HTERT RPE-1 (cell line): ENCODE measurements around the gene PNKP.

ENCODE experiments used
- in situ Hi-C: fragments of 300-500 bp; cut with MboI; formaldehyde crosslinking; loops from 4 replicates; pipeline ENCODE4 v1.14.3; 2020; ENCODE audit warnings: low sequenced_read_pairs

Gene PNKP

DNA sequence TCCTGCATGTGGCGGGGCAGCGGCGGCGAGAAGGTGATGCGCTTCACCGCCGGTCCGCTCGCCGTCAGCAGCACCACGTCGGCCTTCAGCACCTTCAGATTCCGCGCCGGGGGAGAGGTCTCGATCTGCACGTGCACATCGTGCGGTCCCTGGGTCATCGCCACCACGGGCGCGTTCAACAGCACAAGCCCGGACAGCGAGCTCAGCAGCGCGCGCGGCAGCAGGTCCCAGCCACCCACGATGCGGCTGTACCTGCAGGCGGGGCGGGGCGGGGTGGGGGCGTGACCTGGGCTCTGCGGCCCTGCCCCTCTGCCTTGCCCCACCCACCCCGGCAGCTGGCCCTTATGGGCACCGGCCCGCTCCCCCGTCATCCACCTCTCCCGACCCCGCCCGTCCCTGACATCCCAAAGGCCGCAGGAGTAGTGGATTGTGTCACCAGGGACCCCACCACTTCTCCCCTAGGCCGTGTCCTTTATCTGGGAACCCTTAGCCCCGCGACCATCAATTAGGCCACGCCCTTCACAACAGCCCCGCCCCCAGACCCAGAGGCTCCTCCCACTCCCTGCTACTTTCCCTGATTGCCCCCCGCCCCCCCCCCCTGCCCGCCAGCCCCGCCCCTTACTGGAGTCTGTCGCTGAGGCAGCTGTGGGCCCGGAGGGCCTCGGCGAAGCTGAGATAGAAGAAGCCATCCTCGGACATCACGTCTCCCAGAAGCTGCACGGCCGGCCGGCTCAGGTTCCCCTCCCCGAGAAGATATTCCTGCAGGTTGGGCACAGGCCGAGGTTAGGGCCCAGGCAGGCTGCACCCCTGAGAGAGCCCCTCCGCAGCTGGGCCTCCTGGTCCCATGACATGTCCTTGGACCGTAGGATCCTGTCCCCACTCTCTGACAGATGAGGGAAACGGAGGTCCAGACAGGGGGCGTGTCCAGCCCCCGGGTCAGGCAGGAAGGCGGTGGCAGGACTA, 23.3 kb upstream of the PNKP start:
- in situ Hi-C loops: no loop called here

DNA sequence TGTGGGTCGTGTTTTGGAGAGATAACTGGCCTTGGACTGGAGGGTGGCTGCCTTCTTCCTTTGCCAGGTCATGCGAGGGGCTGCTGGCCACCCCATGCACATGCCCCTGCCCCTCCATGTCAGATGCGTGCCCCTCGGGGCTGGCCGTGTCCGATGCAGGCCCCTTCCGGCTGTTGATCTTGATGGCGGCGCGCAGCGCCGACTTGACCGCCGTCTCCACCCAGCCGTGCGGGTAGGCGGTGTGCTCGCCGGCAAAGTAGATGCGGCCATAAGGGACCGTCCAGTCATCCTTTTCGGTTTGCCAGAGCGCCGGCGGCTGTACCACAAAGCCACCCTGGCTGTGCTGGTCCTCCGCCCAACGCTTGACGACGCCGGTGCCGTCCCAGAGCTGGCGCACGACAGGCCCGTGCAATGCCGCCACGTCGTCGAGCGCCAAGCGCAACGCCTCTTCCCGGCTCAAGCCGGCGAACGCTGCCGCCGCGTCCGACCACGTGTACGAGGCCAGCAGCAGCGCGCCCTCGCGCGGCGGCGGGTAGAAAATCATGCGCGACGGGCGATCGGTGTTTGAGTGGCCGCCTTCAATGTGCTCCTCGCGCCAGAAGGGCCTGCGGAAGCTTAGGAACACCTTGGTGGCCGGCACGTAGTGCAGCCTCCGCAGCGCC, 22.4 kb upstream of the PNKP start:
- in situ Hi-C loops: no loop called here

- in situ Hi-C loops: no loop called here
Observed at GRCh38 chr19:49889038-49889686, 21.8 kb upstream of the PNKP start.

DNA sequence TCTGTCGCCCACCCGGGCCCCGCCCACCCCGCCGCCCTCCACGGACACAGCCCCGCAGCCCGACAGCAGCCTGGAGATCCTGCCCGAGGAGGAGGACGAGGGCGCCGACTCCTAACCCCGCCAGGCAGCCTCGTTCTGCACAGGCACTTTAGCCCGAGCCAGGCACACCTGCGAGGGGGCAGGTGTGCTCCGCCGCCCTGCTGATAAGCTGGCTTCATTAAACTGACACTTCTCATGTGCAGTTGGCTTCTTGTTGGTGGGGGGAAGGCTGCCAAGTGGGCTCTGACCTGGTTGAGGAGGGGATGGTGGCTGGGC, 21.1 kb upstream of the PNKP start:
- in situ Hi-C loops: no loop called here

DNA sequence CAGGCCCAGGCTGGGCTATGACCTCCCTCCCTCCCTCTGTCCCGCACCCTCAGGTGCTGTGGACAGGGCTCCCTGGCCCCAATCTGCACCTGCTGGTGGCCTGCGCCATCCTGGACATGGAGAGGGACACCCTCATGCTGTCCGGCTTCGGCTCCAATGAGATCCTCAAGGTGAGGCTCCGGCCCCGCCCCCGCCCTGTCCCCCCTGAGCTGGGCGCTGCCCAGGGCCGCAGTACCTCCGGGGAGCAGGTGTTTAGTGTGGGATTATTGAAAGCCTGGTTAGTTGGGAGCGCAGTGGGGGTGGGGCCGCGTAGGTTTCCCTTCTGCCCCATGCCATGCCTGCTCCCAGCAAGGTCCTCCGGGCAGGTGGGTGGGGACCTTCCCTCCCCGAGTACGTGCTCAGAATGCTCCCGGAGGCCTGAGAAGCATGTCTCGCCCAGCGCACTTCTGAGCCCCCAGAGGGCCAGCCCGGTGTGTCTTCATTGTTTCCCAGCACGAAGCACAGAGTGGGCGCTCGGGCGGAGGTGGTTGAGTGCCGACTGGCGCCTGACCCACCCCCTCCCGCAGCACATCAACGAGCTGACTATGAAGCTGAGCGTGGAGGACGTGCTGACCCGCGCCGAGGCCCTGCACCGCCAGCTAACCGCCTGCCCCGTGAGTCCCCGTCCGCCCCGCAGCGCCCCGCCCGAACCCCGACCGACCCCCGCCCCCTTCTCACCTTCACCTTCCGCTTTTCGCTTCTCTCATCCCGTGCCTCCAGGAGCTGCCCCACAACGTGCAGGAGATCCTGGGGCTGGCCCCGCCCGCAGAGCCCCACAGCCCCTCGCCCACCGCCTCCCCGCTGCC, 20.5 kb upstream of the PNKP start:
- in situ Hi-C loops: no loop called here

DNA sequence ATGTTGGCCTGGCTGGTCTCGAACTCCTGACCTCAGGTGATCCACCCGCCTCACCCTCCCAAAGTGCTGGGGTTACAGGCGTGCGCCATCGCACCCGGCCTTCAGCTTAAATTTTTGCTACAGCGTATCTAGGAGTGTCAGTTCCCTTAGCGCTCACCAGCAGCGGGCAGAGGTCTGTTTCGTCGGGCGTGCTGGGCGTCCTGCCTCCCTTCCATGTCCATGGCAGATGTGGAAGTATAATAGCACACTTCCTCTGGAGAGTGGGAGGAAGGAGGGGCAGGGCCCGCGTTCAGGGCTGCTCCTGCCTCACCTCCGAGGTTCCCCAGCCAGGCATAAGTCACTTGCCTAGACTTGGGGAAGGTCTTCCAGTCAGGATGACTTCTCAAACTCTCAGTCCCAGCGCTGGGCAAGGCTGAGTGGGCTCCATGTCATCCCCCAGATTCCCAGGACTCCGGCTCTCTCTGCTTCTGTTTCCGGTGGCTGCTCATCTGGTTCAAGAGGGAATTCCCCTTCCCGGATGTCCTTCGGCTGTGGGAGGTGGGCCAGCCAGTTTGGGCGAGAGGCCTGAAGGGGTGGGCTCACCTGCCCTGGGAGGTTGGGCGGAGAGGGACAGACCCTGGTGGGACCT, 19.8 kb upstream of the PNKP start:
- in situ Hi-C loops: no loop called here

- in situ Hi-C loops: no loop called here
Observed at GRCh38 chr19:49884760-49885159, 17.4 kb upstream of the PNKP start.

- in situ Hi-C loops: no loop called here
Observed at GRCh38 chr19:49884109-49884508, 16.7 kb upstream of the PNKP start.

GRCh38 chr19:49883094-49883493, 15.7 kb upstream of the PNKP start:
- in situ Hi-C loops: no loop called here

DNA sequence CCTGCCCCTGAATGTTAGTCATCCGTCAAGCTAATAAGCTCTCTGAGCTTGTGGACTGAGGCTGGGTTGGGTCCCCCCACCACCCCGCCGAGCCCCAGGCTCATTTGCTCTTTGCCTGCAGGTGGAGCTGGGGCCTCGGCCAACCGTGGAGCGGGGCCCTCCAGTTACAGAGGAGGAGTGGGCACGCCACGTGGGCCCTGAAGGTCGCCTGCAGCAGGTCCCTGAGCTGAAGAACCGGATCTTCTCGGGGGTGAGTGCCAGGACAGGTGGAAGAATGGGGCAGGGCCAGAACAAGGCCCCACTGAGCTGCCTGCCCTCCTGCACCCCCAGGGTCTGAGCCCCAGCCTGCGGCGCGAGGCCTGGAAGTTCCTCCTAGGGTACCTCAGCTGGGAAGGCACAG, 15.3 kb upstream of the PNKP start:
- in situ Hi-C loops: no loop called here

DNA sequence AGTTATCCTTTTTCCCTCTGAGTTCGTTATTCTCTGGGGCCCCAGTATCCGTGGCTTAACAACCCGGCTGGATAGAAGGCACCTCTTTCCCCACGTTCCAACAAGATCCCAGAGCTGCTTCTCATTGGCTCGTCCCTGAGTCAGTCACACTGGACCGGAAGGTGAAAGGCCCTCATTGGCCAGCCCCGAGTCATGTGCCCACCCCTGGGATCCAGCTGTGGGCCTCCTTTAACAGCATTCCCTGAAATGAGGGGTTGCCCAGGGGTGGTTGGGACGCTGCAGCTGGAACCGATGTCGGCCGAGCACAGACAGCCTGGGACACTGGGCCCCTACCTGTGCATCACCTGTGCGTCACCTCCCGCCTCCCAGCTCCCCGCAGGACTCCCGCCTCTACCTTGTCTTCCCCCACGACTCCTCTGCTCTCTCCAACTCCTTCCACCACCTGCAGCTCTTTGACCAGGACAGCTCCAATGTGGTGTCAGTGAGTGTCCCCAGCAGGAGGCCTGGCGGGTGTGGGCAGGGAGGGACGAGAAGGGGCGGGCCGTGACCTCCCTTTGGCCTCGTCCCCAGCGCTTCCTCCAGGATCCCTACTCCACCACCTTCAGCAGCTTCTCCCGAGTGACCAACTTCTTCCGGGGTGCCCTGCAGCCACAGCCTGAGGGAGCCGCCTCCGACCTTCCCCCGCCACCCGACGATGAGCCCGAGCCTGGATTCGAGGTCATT, 14.5 kb upstream of the PNKP start:
- in situ Hi-C loops: no loop called here

DNA sequence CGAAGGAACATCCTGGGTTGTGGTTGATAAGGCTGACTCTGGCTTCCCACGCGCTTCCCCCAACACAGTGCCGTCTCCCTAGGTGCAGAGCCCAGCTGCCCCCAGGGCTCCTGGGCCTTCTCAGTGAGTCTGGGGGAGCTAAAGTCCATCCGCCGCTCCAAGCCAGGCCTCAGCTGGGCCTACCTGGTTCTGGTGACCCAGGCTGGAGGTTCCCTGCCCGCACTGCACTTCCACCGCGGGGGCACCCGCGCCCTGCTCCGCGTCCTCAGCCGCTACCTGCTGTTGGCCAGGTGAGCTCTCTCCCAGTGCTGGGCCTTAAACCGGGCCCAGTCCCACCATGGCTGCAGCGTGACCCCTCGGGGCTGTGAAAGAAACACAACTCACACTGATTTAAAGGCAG, 13.8 kb upstream of the PNKP start:
- in situ Hi-C loops: no loop called here

DNA sequence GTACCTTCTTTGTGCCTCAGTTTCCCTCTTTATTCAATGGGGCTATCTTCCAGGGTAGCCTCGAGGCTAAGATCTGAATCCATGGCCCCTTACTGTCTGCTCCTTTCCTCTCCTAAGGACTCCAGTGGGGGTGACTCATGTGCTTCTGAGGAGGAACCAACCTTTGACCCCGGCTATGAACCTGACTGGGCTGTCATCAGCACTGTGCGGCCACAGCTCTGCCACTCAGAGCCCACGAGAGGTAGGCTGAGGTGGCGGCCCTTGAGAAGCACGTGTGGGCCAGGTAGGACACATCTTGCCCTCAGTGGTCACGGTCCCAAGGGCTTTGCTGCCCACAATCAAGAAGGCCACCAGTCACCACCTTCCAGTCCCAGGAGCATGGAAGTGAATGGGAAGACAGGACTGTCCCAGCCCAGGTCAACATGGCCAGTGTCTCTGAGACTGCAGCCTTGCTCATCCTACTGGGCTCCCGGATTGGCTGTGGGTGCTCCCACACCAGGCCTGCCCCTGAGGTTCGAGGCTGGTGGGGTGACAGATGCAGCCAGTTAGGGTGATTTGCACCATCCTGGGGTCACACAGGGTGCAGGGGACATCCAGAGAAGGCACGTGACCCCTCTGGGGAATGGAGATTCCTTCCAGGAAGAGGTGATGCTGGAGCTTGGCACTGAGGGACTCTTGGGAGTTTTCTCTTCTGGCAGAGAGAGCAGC, 12.9 kb upstream of the PNKP start:
- in situ Hi-C loops: no loop called here

- in situ Hi-C loops: no loop called here
Observed at GRCh38 chr19:49879243-49879963, 12.0 kb upstream of the PNKP start.

GRCh38 chr19:49878744-49879070, 11.3 kb upstream of the PNKP start:
- in situ Hi-C loops: no loop called here

DNA sequence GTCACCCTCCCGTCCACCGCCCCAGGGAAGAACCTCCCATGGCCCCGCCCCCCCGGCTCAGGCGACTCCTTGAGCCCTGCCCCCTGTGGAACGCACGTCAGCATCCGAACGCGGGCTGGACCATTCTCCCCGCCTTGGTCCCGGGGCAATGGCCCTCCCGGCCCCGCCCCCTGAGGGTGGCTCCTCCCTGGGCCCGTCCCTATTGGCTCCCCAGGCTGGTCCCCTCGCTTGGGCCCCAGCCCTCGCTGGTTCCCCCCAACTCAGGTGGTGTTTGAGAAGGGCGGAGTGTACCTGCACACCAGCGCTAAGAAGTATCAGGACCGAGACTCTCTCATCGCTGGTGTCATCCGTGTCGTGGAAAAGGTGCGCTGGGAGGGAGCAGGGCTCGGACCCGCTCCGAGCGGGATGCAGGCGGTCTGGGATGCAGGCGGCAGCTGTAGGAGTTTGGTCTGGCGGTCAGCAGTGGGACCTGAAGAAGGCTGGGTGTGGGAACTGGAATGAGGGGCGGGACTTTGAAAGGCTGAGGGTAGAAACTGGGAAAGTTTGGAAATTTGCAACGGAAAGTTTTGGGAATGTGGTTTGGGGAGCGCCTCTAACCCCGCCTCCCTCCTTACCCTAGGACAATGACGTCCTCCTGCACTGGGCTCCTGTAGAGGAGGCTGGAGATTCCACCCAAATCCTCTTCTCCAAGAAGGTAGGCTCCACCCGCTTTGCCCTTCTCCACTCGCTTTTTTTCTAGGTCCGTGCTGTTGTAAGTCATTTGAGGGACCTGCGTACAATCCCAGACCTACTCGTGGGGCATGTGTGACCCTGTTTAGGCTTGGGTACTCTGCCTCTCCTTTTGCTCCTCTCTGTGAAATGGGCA, 10.7 kb upstream of the PNKP start:
- in situ Hi-C loops: no loop called here

DNA sequence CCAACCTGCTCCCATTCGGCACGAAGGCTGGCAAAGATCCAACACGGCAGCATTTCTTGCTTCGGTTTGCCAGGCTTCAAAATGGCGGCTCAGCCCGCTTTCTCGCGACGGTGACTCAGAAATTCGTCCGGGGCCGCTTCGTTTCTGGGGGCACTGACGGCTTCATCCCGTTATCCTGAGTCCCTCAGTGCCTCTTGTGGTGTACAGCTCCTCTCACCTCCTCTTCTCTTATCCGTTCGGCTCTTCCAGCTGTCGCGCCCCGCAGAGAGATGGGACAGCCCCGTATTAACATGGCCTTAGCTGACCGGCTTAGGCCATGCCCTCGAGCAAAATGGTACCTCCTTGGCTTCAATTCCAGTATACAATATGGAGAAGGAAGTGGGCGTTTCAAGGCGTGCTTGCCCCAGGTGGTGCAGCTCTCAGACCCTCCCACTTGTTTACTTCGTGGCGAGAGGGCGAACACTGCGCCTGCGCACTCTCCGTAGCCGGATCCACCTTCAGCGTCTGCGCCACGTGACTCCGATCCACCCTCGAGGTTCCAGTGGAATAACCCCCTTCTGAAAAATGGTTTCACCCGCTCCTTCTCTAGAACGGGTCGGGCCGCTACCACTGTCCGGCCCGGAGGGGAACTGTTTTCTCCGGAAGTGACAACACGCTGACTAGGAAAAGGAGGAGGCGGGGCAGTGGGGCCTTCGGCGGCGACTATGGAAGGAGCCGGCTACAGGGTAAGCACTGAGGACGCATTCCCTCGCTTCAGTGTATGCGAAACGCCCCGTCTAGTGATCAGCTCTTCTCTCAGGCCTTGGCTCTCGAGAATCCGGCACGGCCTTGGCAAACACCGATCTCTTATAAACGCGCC, 9.9 kb upstream of the PNKP start, which contains the start of the genes AKT1S1 and TBC1D17:
Gene AKT1S1, minus strand, starts transcription at position 336 of the 859 bp plus-strand sequence. CDS start 4,060 bp downstream, outside the sequence.
Gene TBC1D17, plus strand, starts transcription at position 683 of the 859 bp plus-strand sequence. Its CDS starts 22 bp downstream, at position 705.
- in situ Hi-C loops: no loop called here
